PC-9 (cell line): ENCODE data around the gene ARHGAP28.

Experiments used
- EZH2 ChIP-seq: fragments of 200-600 bp; sonication (generic); IDR thresholded peaks from 2 replicates; pipeline ENCODE4 v1.8.0; 2017; ENCODE audit warnings: antibody characterized with exemption, low read depth
- TF ChIP-seq, protein P1 (sequence below): fragments of 200-600 bp; sonication (generic); conservative IDR thresholded peaks from 2 replicates; pipeline ENCODE4 v1.6.1; 2017; ENCODE audit warnings: mixed run types, antibody characterized with exemption, mild to moderate bottlenecking, moderate library complexity

DNA sequence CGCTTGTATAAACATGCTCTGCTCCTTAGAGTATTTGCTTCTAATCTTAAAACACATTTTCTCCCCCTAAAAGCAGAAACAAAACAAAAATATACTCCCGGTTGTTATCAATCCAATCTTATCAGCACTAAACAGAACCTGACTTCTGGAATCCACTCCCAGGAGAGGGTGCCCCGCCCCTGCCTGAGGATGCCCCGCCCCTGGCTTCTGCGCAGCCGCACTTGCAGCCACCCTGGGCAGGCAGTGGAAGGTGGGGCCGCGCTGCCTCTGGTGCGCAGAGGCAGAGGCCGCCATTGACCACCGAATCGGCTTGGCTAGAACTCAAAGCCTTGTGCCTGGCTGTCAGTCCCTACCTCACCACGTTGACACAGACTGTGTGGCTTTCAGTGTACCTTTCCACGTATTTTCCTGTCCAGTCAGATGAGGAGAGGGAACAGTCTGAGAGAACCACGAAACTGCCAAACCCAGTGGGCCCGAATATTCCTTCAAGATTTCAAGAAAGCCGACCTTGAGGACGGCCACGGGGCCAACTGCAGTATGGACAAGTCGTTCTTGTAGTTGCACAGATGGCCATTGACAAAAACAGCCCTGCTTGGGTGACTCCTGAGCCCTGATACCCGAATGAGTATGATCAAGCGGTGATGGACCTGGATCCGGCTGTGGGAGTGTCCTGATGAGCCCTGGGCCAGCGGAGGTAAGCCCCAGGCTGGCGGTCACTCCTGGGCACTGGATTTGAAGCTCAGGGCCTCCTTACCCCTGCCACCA is 46.2 kb upstream of the ARHGAP28 start:
- TF ChIP-seq, protein P1, sequence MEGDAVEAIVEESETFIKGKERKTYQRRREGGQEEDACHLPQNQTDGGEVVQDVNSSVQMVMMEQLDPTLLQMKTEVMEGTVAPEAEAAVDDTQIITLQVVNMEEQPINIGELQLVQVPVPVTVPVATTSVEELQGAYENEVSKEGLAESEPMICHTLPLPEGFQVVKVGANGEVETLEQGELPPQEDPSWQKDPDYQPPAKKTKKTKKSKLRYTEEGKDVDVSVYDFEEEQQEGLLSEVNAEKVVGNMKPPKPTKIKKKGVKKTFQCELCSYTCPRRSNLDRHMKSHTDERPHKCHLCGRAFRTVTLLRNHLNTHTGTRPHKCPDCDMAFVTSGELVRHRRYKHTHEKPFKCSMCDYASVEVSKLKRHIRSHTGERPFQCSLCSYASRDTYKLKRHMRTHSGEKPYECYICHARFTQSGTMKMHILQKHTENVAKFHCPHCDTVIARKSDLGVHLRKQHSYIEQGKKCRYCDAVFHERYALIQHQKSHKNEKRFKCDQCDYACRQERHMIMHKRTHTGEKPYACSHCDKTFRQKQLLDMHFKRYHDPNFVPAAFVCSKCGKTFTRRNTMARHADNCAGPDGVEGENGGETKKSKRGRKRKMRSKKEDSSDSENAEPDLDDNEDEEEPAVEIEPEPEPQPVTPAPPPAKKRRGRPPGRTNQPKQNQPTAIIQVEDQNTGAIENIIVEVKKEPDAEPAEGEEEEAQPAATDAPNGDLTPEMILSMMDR, result no peak
- no peak for TF ChIP-seq EZH2
